Measurements from ENCODE around the gene CNGA4. TPM values are rescaled to one million over a fixed set of nuclear protein-coding genes. Genes with fewer than 3 reads are reported as not detected.

Gene CNGA4
- polyA plus RNA-seq, 1 donor from 2014 or later: not detected

- Histone ChIP-seq H3K27ac (ENCODE audit: low read length) (no peak overlapping the region), H2AFZ (ENCODE audit: low read depth, low read length) (no peak overlapping the region)
These were observed 13.1 kb downstream of the CNGA4 start for GRCh38 chr11:6251990-6252473.

GRCh38 chr11:6253197-6253596, 14.3 kb downstream of the CNGA4 start:
- no peak overlapping the region for H2AFZ ChIP-seq (ENCODE audit: low read depth, low read length)

More at GRCh38 chr11:6251990-6252473, 13.1 kb downstream of the CNGA4 start:
- Histone ChIP-seq H3K27me3 (ENCODE audit: insufficient read depth, low read depth, low read length) (no peaks in the 10 kb centered on the region), H3F3A (ENCODE audit: insufficient read depth, low read length, poor library complexity, severe bottlenecking) (no peaks in the 10 kb centered on the region), H3K9ac (ENCODE audit: low read length) (no peak overlapping the region), H3K9me2 (ENCODE audit: insufficient read depth, low read length) (no peaks in the 10 kb centered on the region), H3K9me3 (ENCODE audit: low read length) (no peaks in the 10 kb centered on the region), H3K4me3 (ENCODE audit: low read length) (no peak overlapping the region), H3K36me3 (ENCODE audit: insufficient read depth, low read length) (no peaks in the 10 kb centered on the region), H3K79me2 (replicated peaks; ENCODE audit: insufficient read depth, low read length) (no peaks in the 10 kb centered on the region), H4K20me1 (ENCODE audit: insufficient read depth) (no peaks in the 10 kb centered on the region), H3K4me2 (ENCODE audit: low read length) (no peak overlapping the region)
- no peak for TF ChIP-seq TAF1 (IDR thresholded peaks at IDR 0.05; ENCODE audit: low read depth)
- no peak for TF ChIP-seq EP300 (conservative IDR thresholded peaks at IDR 0.05; ENCODE audit: poor library complexity, severe bottlenecking)
- TF ChIP-seq EZH2 (IDR thresholded peaks at IDR 0.05; ENCODE audit: borderline replicate concordance, insufficient read depth, low read length, poor library complexity, severe bottlenecking): no peak
- TF ChIP-seq, protein P1, sequence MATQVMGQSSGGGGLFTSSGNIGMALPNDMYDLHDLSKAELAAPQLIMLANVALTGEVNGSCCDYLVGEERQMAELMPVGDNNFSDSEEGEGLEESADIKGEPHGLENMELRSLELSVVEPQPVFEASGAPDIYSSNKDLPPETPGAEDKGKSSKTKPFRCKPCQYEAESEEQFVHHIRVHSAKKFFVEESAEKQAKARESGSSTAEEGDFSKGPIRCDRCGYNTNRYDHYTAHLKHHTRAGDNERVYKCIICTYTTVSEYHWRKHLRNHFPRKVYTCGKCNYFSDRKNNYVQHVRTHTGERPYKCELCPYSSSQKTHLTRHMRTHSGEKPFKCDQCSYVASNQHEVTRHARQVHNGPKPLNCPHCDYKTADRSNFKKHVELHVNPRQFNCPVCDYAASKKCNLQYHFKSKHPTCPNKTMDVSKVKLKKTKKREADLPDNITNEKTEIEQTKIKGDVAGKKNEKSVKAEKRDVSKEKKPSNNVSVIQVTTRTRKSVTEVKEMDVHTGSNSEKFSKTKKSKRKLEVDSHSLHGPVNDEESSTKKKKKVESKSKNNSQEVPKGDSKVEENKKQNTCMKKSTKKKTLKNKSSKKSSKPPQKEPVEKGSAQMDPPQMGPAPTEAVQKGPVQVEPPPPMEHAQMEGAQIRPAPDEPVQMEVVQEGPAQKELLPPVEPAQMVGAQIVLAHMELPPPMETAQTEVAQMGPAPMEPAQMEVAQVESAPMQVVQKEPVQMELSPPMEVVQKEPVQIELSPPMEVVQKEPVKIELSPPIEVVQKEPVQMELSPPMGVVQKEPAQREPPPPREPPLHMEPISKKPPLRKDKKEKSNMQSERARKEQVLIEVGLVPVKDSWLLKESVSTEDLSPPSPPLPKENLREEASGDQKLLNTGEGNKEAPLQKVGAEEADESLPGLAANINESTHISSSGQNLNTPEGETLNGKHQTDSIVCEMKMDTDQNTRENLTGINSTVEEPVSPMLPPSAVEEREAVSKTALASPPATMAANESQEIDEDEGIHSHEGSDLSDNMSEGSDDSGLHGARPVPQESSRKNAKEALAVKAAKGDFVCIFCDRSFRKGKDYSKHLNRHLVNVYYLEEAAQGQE (IDR thresholded peaks at IDR 0.05; ENCODE audit: borderline replicate concordance): no peak
- TF ChIP-seq, protein P2, sequence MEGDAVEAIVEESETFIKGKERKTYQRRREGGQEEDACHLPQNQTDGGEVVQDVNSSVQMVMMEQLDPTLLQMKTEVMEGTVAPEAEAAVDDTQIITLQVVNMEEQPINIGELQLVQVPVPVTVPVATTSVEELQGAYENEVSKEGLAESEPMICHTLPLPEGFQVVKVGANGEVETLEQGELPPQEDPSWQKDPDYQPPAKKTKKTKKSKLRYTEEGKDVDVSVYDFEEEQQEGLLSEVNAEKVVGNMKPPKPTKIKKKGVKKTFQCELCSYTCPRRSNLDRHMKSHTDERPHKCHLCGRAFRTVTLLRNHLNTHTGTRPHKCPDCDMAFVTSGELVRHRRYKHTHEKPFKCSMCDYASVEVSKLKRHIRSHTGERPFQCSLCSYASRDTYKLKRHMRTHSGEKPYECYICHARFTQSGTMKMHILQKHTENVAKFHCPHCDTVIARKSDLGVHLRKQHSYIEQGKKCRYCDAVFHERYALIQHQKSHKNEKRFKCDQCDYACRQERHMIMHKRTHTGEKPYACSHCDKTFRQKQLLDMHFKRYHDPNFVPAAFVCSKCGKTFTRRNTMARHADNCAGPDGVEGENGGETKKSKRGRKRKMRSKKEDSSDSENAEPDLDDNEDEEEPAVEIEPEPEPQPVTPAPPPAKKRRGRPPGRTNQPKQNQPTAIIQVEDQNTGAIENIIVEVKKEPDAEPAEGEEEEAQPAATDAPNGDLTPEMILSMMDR (IDR thresholded peaks at IDR 0.05; ENCODE audit: poor library complexity, severe bottlenecking): no peak
- TF ChIP-seq RAD21 (conservative IDR thresholded peaks at IDR 0.05): no peak
- TF ChIP-seq SMC3 (conservative IDR thresholded peaks at IDR 0.05; ENCODE audit: poor library complexity): no peak

More at GRCh38 chr11:6253197-6253596, 14.3 kb downstream of the CNGA4 start:
- Histone ChIP-seq H3F3A (ENCODE audit: insufficient read depth, low read length, poor library complexity, severe bottlenecking) (no peaks in the 10 kb centered on the region), H3K9ac (ENCODE audit: low read length) (no peak overlapping the region), H3K4me2 (ENCODE audit: low read length) (no peak overlapping the region), H3K9me3 (ENCODE audit: low read length) (no peaks in the 10 kb centered on the region), H3K4me3 (ENCODE audit: low read length) (no peak overlapping the region), H4K20me1 (ENCODE audit: insufficient read depth) (no peaks in the 10 kb centered on the region), H3K79me2 (replicated peaks; ENCODE audit: insufficient read depth, low read length) (no peaks in the 10 kb centered on the region), H3K27me3 (ENCODE audit: insufficient read depth, low read depth, low read length) (no peaks in the 10 kb centered on the region), H3K9me2 (ENCODE audit: insufficient read depth, low read length) (no peaks in the 10 kb centered on the region), H3K36me3 (ENCODE audit: insufficient read depth, low read length) (no peaks in the 10 kb centered on the region), H3K27ac (ENCODE audit: low read length) (no peak overlapping the region)
- TF ChIP-seq EP300 (conservative IDR thresholded peaks at IDR 0.05; ENCODE audit: poor library complexity, severe bottlenecking) (no peak), MXI1 (conservative IDR thresholded peaks at IDR 0.05; ENCODE audit: poor library complexity, severe bottlenecking) (no peak), TAF1 (IDR thresholded peaks at IDR 0.05; ENCODE audit: low read depth) (no peak), EZH2 (IDR thresholded peaks at IDR 0.05; ENCODE audit: borderline replicate concordance, insufficient read depth, low read length, poor library complexity, severe bottlenecking) (no peak), POLR2AphosphoS5 (IDR thresholded peaks at IDR 0.05) (no peak), SMC3 (conservative IDR thresholded peaks at IDR 0.05; ENCODE audit: poor library complexity) (no peak), RAD21 (conservative IDR thresholded peaks at IDR 0.05) (no peak)
- TF ChIP-seq, protein P2 (IDR thresholded peaks at IDR 0.05; ENCODE audit: poor library complexity, severe bottlenecking): no peak
- TF ChIP-seq, protein P1 (IDR thresholded peaks at IDR 0.05; ENCODE audit: borderline replicate concordance): no peak
